Endothelial cell (in vitro differentiated cells): ENCODE measurements around the gene FBXW12. TPM values are rescaled to one million over a fixed set of nuclear protein-coding genes. Genes with fewer than 3 reads are reported as not detected.

ENCODE experiments used
- DNase-seq: peaks from one replicate; pipeline ENCODE4 v3.0.0; 2021; ENCODE audit warnings: low spot score
- H3K27ac Mint-ChIP-seq: one replicate; pipeline ENCODE4 v1.8.0; 2021; ENCODE audit warnings: mixed read lengths, inconsistent platforms; ENCODE audit not compliant: unreplicated experiment
- H3K27me3 Mint-ChIP-seq: one replicate; pipeline ENCODE4 v1.8.0; 2021; ENCODE audit warnings: mild to moderate bottlenecking, moderate library complexity, mixed read lengths, inconsistent platforms; ENCODE audit not compliant: unreplicated experiment
- H3K36me3 Mint-ChIP-seq: one replicate; pipeline ENCODE4 v1.8.0; 2021; ENCODE audit warnings: mild to moderate bottlenecking, low read depth, mixed read lengths, inconsistent platforms; ENCODE audit not compliant: unreplicated experiment
- H3K4me1 Mint-ChIP-seq: one replicate; pipeline ENCODE4 v1.8.0; 2021; ENCODE audit warnings: mild to moderate bottlenecking, mixed read lengths, inconsistent platforms; ENCODE audit not compliant: unreplicated experiment
- H3K4me3 Mint-ChIP-seq: one replicate; pipeline ENCODE4 v1.8.0; 2021; ENCODE audit warnings: mild to moderate bottlenecking, mixed read lengths, inconsistent platforms; ENCODE audit not compliant: unreplicated experiment
- H3K9me3 Mint-ChIP-seq: one replicate; pipeline ENCODE4 v1.8.0; 2021; ENCODE audit warnings: mixed read lengths, inconsistent platforms; ENCODE audit not compliant: unreplicated experiment
- total RNA-seq: library from RNA; stranded (reverse); fragmentation: NEBNext Ultra II Directional; extraction: Animal tissue kit (Norgen Biotek cat#: 25700); gene quantifications from one replicate; pipeline ENCODE4 v1.2.1, GENCODE V29; 2021; ENCODE audit not compliant: unreplicated experiment
- TF ChIP-seq, protein P1 (sequence below): fragments of 200-600 bp; sonication (generic); IDR thresholded peaks from one replicate; pipeline ENCODE4 v1.5.0; 2021; ENCODE audit warnings: antibody characterized with exemption; ENCODE audit not compliant: unreplicated experiment

Gene FBXW12
- total RNA-seq, 1 donor from 2014 or later = not detected

DNA sequence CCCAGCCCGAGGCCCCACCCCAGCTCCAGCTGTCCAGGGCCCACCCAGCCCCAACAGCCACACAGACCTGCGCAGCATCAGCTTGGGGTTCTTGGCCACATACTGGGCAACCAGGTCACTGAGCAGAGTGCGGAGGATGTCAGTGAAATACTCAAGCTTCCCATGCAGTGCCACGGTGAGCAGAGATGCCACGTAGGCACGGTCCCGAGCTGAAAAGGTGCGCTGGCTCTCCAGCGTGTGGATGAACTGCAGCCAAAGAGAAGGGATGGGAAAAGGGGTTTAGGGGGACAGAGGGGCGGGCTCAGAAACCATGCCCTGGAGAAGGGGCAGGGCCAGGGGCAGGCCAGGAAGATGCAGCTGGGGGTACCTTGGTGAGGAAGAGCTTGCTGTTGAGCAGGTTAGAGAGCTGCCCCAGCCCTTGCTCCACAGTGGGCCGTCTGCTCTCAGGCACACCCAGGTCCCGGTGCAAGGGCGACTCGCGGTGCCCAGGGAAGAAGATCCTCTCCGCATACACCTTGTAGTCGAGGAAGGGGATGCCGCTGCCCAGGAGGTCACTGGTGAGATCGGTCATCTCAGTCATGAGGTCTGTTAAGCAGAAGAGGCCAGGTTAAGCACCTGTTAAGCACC, 40.5 kb downstream of the FBXW12 start:
- DNase-seq = no peak
- Mint-ChIP-seq H3K27ac (no peak overlapping the region), H3K4me3 (no peak overlapping the region), H3K4me1 (peaks cover 1% of the 10 kb centered on the region), H3K36me3 (peaks cover 29% of the 10 kb centered on the region), H3K27me3 (peaks cover 2% of the 10 kb centered on the region), H3K9me3 (no peaks in the 10 kb centered on the region)
- TF ChIP-seq, protein P1, sequence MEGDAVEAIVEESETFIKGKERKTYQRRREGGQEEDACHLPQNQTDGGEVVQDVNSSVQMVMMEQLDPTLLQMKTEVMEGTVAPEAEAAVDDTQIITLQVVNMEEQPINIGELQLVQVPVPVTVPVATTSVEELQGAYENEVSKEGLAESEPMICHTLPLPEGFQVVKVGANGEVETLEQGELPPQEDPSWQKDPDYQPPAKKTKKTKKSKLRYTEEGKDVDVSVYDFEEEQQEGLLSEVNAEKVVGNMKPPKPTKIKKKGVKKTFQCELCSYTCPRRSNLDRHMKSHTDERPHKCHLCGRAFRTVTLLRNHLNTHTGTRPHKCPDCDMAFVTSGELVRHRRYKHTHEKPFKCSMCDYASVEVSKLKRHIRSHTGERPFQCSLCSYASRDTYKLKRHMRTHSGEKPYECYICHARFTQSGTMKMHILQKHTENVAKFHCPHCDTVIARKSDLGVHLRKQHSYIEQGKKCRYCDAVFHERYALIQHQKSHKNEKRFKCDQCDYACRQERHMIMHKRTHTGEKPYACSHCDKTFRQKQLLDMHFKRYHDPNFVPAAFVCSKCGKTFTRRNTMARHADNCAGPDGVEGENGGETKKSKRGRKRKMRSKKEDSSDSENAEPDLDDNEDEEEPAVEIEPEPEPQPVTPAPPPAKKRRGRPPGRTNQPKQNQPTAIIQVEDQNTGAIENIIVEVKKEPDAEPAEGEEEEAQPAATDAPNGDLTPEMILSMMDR = no peak

DNA sequence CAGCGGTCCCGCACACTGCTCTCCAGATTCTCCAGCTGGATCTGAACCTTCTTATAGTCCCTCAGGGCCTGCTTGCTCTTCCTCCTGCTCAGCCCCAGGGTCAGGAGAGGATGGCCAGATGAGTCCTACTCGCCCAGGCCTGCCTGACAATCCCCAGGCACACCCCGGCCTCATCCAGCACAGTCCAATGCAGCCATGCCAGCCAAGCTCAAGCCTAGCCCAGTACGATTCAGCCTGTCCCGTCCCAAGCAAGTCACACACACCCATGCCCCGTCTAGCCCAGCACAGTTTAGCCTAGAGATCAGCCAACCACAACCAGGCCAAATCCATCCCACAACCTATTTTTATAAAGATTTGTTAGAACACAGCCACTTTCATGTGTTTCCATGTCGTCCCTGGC, 41.1 kb downstream of the FBXW12 start:
- H3K36me3 Mint-ChIP-seq = peaks cover 26% of the 10 kb centered on the region
- no peaks in the 10 kb centered on the region for H3K9me3 Mint-ChIP-seq

DNA sequence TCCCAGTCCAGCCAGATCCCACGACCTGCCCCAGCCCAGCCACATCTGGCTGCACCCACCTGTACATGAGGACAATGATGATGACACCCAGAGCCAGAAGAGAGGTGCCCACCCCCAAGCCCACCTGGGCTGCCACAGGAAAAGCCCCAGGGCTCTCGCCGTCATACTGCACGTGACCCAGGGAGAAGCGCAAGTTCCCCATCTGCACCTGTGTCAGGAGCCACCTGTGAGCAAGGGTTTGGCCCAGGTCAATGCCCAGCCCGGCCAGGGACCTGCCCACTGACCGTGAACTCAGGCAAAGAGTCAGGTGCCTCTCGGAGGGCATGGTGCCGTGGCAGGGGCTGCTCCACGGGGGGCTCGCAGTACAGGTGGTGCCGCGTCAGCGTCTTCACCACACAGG, 41.6 kb downstream of the FBXW12 start:
- peaks cover 4% of the 10 kb centered on the region for H3K27me3 Mint-ChIP-seq
- H3K4me3 Mint-ChIP-seq = no peak overlapping the region
- no peaks in the 10 kb centered on the region for H3K9me3 Mint-ChIP-seq
- TF ChIP-seq, protein P1 = no peak
- DNase-seq = no peak
- no peaks in the 10 kb centered on the region for H3K4me1 Mint-ChIP-seq
- peaks cover 22% of the 10 kb centered on the region for H3K36me3 Mint-ChIP-seq
- no peak overlapping the region for H3K27ac Mint-ChIP-seq

More for the DNA sequence above, 41.1 kb downstream of the FBXW12 start:
- Mint-ChIP-seq H3K27me3 (peaks cover 4% of the 10 kb centered on the region), H3K4me1 (no peaks in the 10 kb centered on the region), H3K27ac (peak overlapping the region; percentile 38), H3K4me3 (peak overlapping the region; percentile 79)
- TF ChIP-seq, protein P1 = no peak
- no peak for DNase-seq

DNA sequence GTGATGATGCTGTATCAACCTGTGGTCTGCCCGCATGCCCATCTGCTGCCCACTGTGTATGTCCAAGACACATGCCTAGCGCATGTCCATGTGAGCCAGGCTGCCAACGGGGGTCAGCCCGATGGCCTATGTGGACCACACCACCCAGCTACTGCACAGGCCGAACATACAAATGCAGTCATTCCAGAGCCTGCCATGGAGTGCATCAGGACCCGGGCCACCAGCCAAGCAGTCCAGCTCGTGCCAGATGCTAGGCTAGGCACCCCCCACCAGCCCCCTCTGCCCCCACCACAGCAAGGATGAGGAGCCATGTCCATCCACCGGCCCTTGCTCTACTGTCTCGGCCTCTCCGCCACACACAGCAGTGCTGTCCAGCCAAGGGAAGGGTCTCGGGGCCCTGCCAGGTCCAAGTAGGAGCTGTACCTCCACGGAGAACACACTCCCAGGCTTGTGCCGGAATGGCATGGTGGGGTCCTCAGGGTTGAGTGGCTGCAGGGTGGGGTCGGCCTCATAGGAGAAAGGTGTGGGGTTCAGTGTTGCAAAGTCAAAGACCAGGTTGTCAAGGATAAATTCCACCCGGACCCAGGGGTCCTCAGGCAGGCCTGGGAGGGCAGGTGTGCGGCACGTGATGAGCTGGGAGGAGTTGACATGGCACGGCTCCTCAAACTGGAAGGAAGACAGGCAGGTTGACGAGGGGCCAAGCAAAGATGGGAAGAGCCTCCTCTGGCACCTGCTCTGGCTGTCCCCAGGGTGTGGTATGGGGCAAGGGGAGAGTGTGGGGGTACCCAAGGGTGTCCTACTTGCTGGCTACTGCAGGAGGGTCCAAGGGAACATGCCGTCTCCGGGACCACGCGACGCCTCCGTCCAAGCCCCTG, 42.6 kb downstream of the FBXW12 start:
- peak overlapping the region; percentile 25 for H3K4me3 Mint-ChIP-seq
- no peak for DNase-seq
- H3K9me3 Mint-ChIP-seq = no peaks in the 10 kb centered on the region
- H3K36me3 Mint-ChIP-seq = peaks cover 16% of the 10 kb centered on the region
- H3K27me3 Mint-ChIP-seq = peaks cover 4% of the 10 kb centered on the region
- H3K4me1 Mint-ChIP-seq = no peaks in the 10 kb centered on the region
- TF ChIP-seq, protein P1 = no peak
- H3K27ac Mint-ChIP-seq = no peak overlapping the region
